Globus pallidus (tissue), 1 donor: ENCODE results near the gene SRD5A1.
"Not testable (repeated sequence)": the region's sequence is repeated elsewhere in the genome, so short reads cannot be mapped to it uniquely, and the experiment has no call there.

Experiments used
- DNase-seq: peaks from one replicate; pipeline ENCODE4 v3.0.0-alpha.2; 2015; ENCODE audit warnings: low spot score

SRD5A1 gene

GRCh38 chr5:6644794-6645241, 11.6 kb downstream of the SRD5A1 start:
- DNase-seq = no peak

GRCh38 chr5:6645571-6646362, 12.5 kb downstream of the SRD5A1 start:
- not testable (repeated sequence) for DNase-seq

- no peak for DNase-seq
Measured at GRCh38 chr5:6649186-6649585, 15.9 kb downstream of the SRD5A1 start.

GRCh38 chr5:6649681-6650080, 16.4 kb downstream of the SRD5A1 start:
- DNase-seq = no peak

GRCh38 chr5:6652025-6652424, 18.8 kb downstream of the SRD5A1 start:
- DNase-seq = no peak

DNA sequence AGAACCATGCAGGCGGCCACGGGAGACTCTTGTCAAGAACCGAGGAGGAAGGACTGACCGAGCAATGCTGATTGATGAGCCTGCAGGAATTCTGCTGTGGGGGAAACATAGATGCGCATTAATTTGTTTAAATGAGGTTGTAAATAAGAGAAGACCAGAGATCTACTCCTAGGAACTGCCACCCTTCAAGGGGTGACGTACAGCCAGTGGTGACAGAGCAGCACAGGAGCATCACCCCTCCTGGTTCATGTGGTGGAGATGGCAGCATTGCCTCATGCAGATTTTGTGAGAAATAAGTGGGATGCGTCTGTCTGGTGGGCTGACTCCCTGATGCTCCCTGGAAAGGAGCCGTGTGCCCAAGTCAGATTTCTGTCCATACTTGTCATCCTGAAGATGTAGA, 22.2 kb downstream of the SRD5A1 start:
- DNase-seq = no peak

- DNase-seq = no peak
Measured at GRCh38 chr5:6656680-6657079, 23.4 kb downstream of the SRD5A1 start.

DNA sequence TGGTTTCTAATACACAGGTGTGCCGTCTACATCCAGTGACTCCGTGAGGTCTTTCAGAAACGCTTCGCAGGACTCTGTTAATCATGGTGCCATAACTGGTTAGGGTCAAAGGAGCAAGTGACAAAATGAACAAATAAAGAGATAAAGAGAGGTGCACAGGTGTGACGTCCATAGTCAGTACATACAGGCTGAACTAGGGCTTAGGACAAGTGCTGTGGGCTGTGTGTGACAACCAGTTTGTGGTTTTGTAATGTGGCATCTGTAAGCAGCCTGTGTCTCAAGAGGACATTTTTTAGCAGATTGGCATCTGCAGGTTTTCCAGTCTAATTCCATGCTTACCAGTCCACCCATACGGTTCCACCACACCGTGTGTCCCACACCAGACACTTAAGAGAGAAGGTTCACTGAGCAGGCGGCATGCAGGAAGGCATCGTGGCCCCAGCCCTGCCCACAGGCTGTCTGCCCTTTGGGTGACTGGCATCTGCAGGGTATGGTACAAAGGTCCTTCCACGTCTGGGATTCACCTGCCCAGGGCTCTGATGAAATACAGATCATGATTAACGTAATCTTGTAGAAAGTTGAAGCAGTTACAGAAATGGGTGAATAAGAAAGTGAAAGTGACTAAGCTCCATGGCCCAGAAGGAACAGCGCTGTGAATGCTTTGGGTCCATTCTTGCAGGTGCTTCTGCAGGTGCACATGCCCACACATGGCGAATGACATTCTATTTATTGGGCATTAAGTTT, 26.9 kb downstream of the SRD5A1 start:
- DNase-seq = no peak

DNA sequence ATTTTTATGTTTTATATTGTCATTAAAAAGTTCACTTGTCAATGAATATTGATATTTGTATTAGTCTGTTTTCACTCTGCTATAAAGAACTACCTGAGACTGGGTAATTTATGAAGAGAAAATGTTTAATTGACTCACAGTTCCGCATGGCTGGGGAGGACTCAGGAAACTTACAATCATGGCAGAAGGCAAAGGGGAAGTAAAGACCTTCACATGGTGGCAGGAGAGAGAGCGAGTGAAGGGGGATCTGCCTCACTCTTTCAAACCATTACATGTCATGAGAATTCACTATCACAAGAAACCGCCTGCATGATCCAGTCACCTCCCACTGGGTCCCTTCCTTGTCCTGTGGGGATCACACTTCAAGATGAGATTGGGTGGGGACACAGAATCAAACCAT, 27.4 kb downstream of the SRD5A1 start:
- DNase-seq = no peak

DNA sequence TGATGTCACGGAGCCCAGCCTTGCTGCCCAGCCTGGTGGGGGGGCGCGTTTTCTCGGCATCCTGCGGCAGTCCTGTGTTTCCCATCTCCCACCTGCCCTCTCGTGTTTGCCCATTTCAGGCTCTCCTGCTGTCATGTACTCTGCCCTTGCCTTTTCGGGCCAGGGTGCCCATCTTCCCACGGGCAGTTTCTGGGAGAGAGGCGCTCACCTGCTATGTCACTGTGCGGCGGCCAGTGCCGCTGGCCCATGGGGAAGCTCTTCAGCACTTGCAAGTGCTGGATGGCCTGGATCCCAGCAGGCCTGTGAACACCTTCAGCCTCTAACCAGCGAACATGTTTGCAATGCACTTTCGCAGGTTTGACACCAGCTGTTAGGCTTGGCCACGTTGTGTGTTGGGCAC, 33.5 kb downstream of the SRD5A1 start:
- DNase-seq = no peak

DNA sequence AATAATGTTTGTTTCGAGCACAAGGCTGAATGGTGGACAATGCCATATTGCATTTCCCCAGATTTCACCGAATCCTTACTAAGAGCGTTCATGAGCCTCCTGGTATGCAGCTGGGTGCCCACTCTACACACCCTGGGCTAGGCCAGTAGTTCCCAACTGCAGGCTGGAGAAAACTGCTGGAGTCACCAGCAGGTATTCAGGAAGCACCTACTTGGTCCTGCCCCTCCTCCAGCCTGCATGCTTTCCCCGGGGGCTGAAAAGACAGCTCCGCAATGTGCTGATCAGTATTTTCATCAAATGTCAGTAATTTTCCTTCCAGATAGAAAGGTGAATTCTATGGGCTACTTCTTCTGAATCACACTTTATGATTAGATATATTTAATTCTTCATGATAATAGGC, 34.4 kb downstream of the SRD5A1 start:
- no peak for DNase-seq

DNA sequence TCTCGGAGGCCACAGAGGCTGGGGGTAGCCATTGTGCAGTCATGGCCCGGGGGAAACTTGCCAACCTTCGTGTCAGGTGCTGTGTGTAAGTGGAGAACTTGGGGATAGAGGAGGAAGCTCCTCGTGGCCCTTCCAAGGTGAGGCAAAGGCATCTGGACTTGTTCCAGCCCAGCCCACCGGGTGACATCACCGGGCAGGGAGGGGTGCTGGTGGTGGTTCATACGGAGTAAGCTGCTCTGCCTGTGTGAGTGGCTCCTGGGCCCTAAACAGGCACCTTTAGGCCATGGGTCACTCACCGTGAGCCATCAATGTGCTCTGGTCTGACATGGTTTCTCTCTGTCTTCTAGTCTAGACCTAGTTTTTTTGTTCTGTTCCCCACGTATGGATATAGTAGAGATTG, 35.5 kb downstream of the SRD5A1 start:
- DNase-seq = not testable (repeated sequence)

GRCh38 chr5:6673031-6673430, 39.8 kb downstream of the SRD5A1 start:
- no peak for DNase-seq

GRCh38 chr5:6673963-6674362, 40.7 kb downstream of the SRD5A1 start:
- no peak for DNase-seq

GRCh38 chr5:6674421-6674820, 41.2 kb downstream of the SRD5A1 start:
- DNase-seq = no peak

- DNase-seq = no peak
Measured at GRCh38 chr5:6674886-6675285, 41.6 kb downstream of the SRD5A1 start.

DNA sequence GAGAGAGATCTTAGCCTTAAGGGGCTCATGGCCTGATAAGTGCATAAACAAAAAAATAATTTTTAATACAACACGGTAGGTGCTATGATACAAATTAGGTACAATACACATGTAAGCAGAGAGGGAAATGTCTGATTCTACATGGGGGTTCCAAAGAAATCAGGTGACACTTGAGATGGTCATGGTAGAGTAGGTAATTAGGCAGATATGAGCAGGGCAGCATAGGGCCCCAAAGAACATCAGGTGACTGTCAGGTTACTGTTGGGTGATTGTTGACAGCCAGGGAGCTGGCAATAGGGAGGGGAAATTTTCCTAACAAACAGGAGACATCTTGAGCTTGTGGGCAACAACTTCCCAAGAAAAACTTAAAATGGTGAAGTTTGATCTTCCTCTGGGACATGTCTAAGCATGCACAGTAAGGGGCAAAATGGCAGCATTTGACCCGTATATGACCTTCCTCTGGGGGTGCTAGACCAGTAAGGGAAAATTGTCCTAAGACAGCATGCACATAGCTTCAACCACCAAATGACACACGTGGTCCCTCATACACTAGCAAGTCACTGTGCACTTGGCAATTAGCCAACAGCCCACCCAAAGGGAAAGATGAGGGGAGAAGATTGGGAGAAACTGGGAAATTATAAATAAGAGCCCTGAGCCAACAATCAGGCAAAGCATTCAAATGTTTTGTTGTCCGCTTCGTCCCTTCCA, 42.7 kb downstream of the SRD5A1 start:
- no peak for DNase-seq

GRCh38 chr5:6676702-6677101, 43.5 kb downstream of the SRD5A1 start:
- DNase-seq = no peak

GRCh38 chr5:6678385-6678784, 45.1 kb downstream of the SRD5A1 start:
- no peak for DNase-seq

DNA sequence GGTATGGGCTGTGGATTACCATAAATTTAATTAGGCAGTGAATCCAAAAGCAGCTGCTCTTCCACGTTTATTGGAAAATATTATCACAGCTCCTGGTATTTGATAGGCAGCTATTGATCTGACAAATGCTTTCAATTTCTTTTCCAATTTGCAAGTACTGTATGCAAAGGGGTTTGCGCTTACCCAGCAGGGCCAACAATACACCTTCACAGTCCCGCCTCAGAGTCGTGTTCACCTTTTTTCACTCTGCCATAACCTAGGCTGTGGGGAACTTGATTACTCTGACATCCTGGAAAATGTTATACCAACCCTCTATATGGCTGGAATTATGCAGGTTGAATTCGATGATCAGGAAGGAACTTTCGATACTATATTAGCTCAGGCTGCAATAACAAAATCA, 47.7 kb downstream of the SRD5A1 start:
- no peak for DNase-seq

DNA sequence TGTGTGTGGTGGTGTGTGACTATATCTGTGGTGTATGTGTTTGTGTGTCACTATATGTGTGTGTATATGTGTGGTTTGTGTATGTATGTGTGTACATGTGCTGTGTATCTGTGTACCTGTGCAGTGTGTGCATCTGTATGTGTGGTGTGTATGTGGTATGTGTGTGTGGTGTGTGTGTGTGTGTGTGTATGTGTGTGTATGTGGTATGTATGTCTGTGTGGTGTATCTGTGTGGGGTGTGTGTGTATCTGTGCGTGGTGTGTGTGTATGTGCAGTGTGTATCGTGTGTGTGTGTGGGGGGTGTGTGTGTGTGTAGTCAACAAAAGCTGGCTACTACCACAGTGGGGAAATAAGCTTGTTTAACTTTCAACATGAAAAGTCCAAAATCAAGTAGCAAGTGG, 48.4 kb downstream of the SRD5A1 start:
- no peak for DNase-seq

DNA sequence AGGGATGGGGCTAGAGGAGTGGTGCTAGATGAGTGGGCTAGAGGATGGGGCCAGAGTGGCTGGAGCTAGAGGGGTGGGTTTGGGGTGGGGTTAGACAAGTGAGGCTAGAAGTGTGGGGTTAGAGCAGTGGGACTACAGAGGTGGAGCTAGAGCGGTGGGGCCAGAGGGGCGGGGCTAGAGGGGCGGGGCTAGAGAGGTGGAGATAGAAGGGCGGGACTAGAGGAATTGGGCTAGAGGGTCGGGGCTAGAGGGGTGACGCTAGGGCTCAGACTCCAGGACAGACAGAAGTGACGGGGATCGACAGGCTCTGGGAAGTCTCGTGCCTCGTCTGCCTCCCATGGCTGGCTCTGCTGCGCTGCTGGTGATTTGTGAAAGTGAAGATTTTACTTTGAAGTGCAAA, 49.0 kb downstream of the SRD5A1 start:
- DNase-seq = no peak

DNA sequence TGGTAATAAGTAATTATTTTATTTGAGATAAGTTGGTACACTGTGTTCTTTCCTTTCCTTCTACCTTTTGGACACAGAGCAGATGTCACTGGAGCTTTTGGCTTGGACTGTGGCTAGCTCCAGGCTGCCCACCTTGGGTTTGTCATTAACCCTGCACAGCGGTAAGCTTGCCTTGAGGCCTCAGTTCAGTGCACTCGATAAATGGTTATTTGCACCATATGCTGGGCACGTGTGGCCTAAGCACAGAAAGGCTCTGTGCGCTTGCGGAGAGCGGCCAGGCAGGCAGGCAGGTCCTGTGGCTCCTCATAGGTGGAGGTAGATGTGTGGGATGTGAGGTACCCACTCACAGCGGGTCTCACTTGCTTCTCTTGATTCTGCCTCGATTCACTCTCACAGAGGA, 50.0 kb downstream of the SRD5A1 start:
- DNase-seq = no peak
